Fibroblast of villous mesenchyme (primary cell): Measurements from ENCODE around the gene BAZ1B. TPM values are rescaled to one million over a fixed set of nuclear protein-coding genes. Genes with fewer than 3 reads are reported as not detected.

ENCODE experiments used
- DNase-seq: peaks from one replicate; pipeline ENCODE4 v3.0.0-alpha.2; 2010; ENCODE audit warnings: low read depth
- H3K4me3 ChIP-seq: 2 replicates; pipeline ENCODE4 v1.5.1; 2011; ENCODE audit warnings: low read depth, mild to moderate bottlenecking, low read length
- small RNA-seq: library from RNA; depleted of rRNA; stranded (forward); fragments of <200 nt; gene quantifications from one replicate; pipeline ENCODE3, GENCODE V24; 2012
- total RNA-seq: library from RNA; depleted of rRNA; stranded (reverse); fragments of >200 nt; gene quantifications from 2 replicates; pipeline ENCODE4 v1.2.3, GENCODE V29; 2012
- TF ChIP-seq, protein P1 (sequence below): IDR thresholded peaks from 2 replicates; pipeline ENCODE4 v1.5.1; 2012; ENCODE audit warnings: low read depth, mild to moderate bottlenecking, low read length; ENCODE audit not compliant: insufficient read depth

The BAZ1B gene
- total RNA-seq, 1 donor = 64.3 TPM

DNA sequence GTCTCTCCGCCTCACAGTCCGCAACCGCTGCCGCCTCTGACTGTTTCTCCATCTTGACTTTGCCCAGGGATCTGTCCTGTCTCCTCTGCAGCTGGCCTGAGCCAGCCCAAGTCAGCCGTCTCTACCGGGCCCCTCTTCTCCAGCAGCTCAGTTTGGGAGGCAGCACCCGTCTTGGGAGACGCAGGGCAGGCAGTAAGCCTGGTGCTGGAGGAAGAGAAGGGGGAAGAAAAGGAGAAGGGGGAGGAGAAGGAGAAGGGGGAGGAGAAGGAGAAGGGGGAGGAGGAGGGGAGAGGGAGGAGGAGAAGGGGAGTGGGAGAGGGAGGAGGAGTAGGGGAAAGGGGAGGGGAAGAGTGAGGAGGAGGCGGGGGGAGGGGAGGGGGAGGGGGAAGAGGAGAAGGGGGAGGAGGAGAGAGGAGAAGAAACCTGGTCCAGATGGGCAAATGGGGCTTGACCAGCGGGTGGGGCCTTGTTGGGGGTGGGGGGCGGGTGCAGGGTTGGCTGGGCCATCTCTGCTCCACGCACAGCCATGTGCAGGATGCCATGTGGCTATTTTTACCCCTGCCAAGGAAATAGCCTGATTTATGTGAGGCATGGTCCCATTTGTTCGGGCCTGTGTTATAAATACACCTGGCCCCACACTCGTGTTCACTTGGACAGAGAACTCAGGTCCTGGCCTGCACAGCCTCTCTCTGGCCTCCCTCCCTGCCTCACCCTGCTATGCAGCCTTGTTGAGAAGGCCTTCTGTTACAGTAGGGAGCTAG lies 124.4 kb downstream of the BAZ1B start:
- H3K4me3 ChIP-seq = no peak overlapping the region
- no peak for DNase-seq
- TF ChIP-seq, protein P1, sequence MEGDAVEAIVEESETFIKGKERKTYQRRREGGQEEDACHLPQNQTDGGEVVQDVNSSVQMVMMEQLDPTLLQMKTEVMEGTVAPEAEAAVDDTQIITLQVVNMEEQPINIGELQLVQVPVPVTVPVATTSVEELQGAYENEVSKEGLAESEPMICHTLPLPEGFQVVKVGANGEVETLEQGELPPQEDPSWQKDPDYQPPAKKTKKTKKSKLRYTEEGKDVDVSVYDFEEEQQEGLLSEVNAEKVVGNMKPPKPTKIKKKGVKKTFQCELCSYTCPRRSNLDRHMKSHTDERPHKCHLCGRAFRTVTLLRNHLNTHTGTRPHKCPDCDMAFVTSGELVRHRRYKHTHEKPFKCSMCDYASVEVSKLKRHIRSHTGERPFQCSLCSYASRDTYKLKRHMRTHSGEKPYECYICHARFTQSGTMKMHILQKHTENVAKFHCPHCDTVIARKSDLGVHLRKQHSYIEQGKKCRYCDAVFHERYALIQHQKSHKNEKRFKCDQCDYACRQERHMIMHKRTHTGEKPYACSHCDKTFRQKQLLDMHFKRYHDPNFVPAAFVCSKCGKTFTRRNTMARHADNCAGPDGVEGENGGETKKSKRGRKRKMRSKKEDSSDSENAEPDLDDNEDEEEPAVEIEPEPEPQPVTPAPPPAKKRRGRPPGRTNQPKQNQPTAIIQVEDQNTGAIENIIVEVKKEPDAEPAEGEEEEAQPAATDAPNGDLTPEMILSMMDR = no peak

DNA sequence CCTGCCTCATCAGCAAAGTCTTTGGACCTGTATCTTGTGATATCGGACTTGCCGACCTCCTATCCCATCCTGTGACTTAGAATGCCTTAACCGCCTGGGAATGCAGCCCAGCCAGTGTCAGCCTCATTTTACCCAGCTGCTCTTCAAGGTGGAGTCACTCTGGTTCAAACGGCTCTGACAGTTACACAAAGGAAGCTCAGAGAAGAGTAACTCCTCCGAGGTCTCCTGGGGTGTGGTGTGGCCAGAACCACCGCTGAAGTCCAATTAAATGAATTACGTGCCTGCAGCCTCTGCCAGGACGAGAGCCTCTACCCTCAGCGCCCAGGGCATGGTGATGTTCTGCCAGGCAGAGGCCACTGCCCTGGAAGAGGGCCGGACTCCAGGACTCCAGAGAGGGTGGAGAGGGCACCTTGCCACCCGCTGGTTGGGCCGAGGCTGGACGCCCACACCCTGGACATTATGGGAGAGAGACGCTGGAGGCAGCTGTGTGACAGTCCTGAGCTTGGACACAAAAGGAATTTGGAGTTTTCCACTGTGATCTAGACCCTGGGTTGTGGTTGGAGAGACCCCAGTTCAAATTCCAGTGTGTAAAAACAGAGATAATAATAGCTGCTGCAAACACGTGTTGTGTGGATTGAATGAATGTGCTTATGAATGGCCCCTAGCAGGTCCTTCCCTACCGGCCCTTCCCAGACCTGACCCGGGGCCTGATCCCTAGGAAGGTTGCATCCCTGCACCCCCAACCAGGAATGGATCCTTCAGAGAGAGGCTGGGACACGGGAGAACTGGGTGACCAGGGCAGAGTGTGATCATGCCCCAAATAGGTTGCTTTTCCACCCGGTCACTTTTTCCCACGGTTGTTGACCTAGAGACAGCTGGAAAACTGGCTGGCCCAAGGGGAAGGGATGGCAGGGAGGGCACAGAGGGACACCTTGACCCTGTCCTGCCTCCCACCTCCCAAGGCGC lies 126.3 kb downstream of the BAZ1B start:
- TF ChIP-seq, protein P1 = no peak
- no peak for DNase-seq
- no peak overlapping the region for H3K4me3 ChIP-seq

- TF ChIP-seq, protein P1 = no peak
- DNase-seq = no peak
- H3K4me3 ChIP-seq = no peak overlapping the region
These were observed 127.7 kb downstream of the BAZ1B start for GRCh38 chr7:73394422-73394821.

- no peak overlapping the region for H3K4me3 ChIP-seq
- no peak for DNase-seq
- TF ChIP-seq, protein P1 = no peak
These were observed 130.7 kb downstream of the BAZ1B start for GRCh38 chr7:73391396-73391795.

Small RNA genes lying within 50 kb of the gene (small RNA-seq; reads per million reads assigned to genes)
- gene RF00019 (not detected), gene RNU6-1198P (not detected)

Other genes with a start within 250 kb of the BAZ1B start
- 13.2 and 14.7 TPM in 2 replicates for gene NSUN5, start 213.5 kb downstream of the BAZ1B start, total RNA-seq
- not detected in 2 replicates for gene TRIM50, start 194.2 kb downstream of the BAZ1B start, total RNA-seq
- not detected in 2 replicates for gene FKBP6, start 194.1 kb downstream of the BAZ1B start, total RNA-seq
- 0.64 and 0.86 TPM in 2 replicates for gene FZD9, start 88.5 kb downstream of the BAZ1B start, total RNA-seq
- 27.2 and 30.3 TPM in 2 replicates for gene BCL7B, start 35.4 kb upstream of the BAZ1B start, total RNA-seq
- gene TBL2, start 56.3 kb upstream of the BAZ1B start, total RNA-seq = 64.4 and 68.7 TPM in 2 replicates
- not detected in 2 replicates for gene MLXIPL, start 102.2 kb upstream of the BAZ1B start, total RNA-seq
- gene VPS37D, start 145.5 kb upstream of the BAZ1B start, total RNA-seq = 3.0 and 4.2 TPM in 2 replicates
- gene DNAJC30, start 161.2 kb upstream of the BAZ1B start, total RNA-seq = 2.3 and 3.0 TPM in 2 replicates
- gene BUD23, start 161.3 kb upstream of the BAZ1B start, total RNA-seq = 38.0 and 39.7 TPM in 2 replicates
- 6.8 and 8.2 TPM in 2 replicates for gene STX1A, start 197.4 kb upstream of the BAZ1B start, total RNA-seq
- 8.2 and 11.9 TPM in 2 replicates for gene ABHD11, start 216.5 kb upstream of the BAZ1B start, total RNA-seq
- gene CLDN3, start 248.0 kb upstream of the BAZ1B start, total RNA-seq = not detected in 2 replicates